Measurements from ENCODE around the gene MMEL1.
"Not testable (repeated sequence)": the region's sequence is repeated elsewhere in the genome, so short reads cannot be mapped to it uniquely, and the experiment has no call there.

MMEL1 gene

GRCh38 chr1:2554621-2555387 lies 78.0 kb downstream of the MMEL1 start:
- peak in 2 of 4 experiments; percentile 20 to 54 for DNase-seq

- DNase-seq = no peak
These were observed 78.8 kb downstream of the MMEL1 start for GRCh38 chr1:2553871-2554620.

- not testable (repeated sequence) for DNase-seq
These were observed 79.7 kb downstream of the MMEL1 start for GRCh38 chr1:2553076-2553475.

GRCh38 chr1:2552189-2552588 lies 80.6 kb downstream of the MMEL1 start:
- DNase-seq = no peak

- not testable (repeated sequence) for DNase-seq
These were observed 81.3 kb downstream of the MMEL1 start for GRCh38 chr1:2551544-2551943.

GRCh38 chr1:2550309-2550861 lies 82.4 kb downstream of the MMEL1 start:
- DNase-seq = not testable (repeated sequence)

- not testable (repeated sequence) for DNase-seq
These were observed 83.3 kb downstream of the MMEL1 start for GRCh38 chr1:2549367-2550029.

- DNase-seq = peak; percentile 41 to 75 (median 67)
These were observed 84.7 kb downstream of the MMEL1 start for GRCh38 chr1:2548068-2548589.

- peak in 2 of 4 experiments; percentile 47 to 61 for DNase-seq
These were observed 85.4 kb downstream of the MMEL1 start for GRCh38 chr1:2547210-2548067.

- peak in 3 of 4 experiments; percentile 28 to 71 (median 61) for DNase-seq
These were observed 86.2 kb downstream of the MMEL1 start for GRCh38 chr1:2546515-2547209.

- peak; percentile 47 to 88 (median 64) for DNase-seq
These were observed 86.9 kb downstream of the MMEL1 start for GRCh38 chr1:2545754-2546514.

- no peak for DNase-seq
These were observed 87.8 kb downstream of the MMEL1 start for GRCh38 chr1:2544875-2545640.

- no peak for DNase-seq
These were observed 88.5 kb downstream of the MMEL1 start for GRCh38 chr1:2544093-2544874.

- DNase-seq = peak in 2 of 4 experiments; percentile 43 to 67
These were observed 89.2 kb downstream of the MMEL1 start for GRCh38 chr1:2543543-2544092.

- DNase-seq = no peak
These were observed 90.4 kb downstream of the MMEL1 start for GRCh38 chr1:2542246-2542915.

- no peak for DNase-seq
These were observed 91.1 kb downstream of the MMEL1 start for GRCh38 chr1:2541619-2542245.

- no peak for DNase-seq
These were observed 91.9 kb downstream of the MMEL1 start for GRCh38 chr1:2540816-2541492.

All from activated naive CD4-positive, alpha-beta T cell (primary cell).